ENCODE measurements around the gene SSBP3. TPM values are rescaled to one million over a fixed set of nuclear protein-coding genes. Genes with fewer than 3 reads are reported as not detected.
A peak's percentile ranks its signal among the peaks of the same experiment; 100 is the strongest.

SSBP3 gene
- total RNA-seq, 1 experiment from 2014 or later = 15.0 TPM

GRCh38 chr1:54207287-54207686 lies 198.9 kb downstream of the SSBP3 start:
- no peaks in the 10 kb centered on the region for H4K20me1 ChIP-seq (ENCODE audit: low read length)
- H3K27me3 ChIP-seq (ENCODE audit: low read length) = no peaks in the 10 kb centered on the region
- intact Hi-C loops (cut with micrococcal nuclease) = loop anchor here (10.0 kb wide), 1 partner anchor 198 kb away; the partner anchor contains the start of gene SSBP3
- no TSS peak for BruUV-seq (replicated peaks)
- H3K9me3 ChIP-seq (ENCODE audit: low read length) = no peaks in the 10 kb centered on the region
- ATAC-seq = no peak
- ChIA-PET POLR2A (ENCODE audit: unreplicated experiment) (no interaction called here), CTCF (no interaction called here)
- no peak overlapping the region for H3K27ac ChIP-seq (ENCODE audit: low read length)
- H2AFZ ChIP-seq (ENCODE audit: low read length) = no peak overlapping the region
- peaks cover 10% of the 10 kb centered on the region for H3K79me2 ChIP-seq (ENCODE audit: low read length)
- H3K4me1 ChIP-seq (ENCODE audit: insufficient read depth, low read length) = 0 out of 2 replicates have a peak, but pooled peaks cover 2% of the 10 kb centered on the region
- H3K9ac ChIP-seq (ENCODE audit: low read length) = no peak overlapping the region
- H3K36me3 ChIP-seq (ENCODE audit: low read depth, low read length) = peaks cover 48% of the 10 kb centered on the region
- no peak overlapping the region for H3K4me2 ChIP-seq (ENCODE audit: low read length)
- no peak for DNase-seq
- H3K9me2 ChIP-seq (replicated peaks; ENCODE audit: low read length) = no peaks in the 10 kb centered on the region
- H3F3A ChIP-seq (ENCODE audit: low read length, unreplicated experiment) = no peaks in the 10 kb centered on the region
- TF ChIP-seq CTCF (conservative IDR thresholded peaks at IDR 0.05; ENCODE audit: low read depth, low read length) (no peak), EZH2phosphoT487 (IDR thresholded peaks at IDR 0.05; ENCODE audit: borderline replicate concordance, low read length) (no peak), EZH2 (IDR thresholded peaks at IDR 0.05; ENCODE audit: low read length, unreplicated experiment) (no peak)
- H3K4me3 ChIP-seq (ENCODE audit: low read length) = no peak overlapping the region

DNA sequence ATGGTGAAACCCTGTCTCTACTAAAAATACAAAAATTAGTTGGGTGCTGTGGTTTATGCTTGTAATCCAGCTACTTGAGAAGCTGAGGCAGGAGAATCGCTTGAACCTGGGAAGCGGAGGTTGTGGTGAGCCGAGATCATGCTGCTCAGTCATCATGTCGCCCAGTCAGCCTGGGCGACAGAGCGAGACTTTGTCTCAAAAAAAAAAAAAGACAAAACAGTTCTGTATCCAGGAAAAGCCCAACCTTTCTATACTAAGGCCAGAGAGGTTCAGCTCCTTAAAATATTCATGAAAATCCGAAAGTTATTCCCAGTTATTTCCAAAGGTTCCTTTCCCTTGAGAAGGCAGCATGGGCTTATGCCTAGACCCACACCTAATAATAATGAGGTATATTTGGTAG lies 202.0 kb downstream of the SSBP3 start:
- Histone ChIP-seq H3K79me2 (ENCODE audit: low read length) (peaks cover 33% of the 10 kb centered on the region), H3K9me2 (replicated peaks; ENCODE audit: low read length) (no peaks in the 10 kb centered on the region), H3K27ac (ENCODE audit: low read length) (no peak overlapping the region), H3K4me3 (ENCODE audit: low read length) (no peak overlapping the region), H3K36me3 (ENCODE audit: low read depth, low read length) (peaks cover 26% of the 10 kb centered on the region), H3K4me2 (ENCODE audit: low read length) (no peak overlapping the region), H3K9me3 (ENCODE audit: low read length) (no peaks in the 10 kb centered on the region), H3K4me1 (ENCODE audit: insufficient read depth, low read length) (peaks cover 18% of the 10 kb centered on the region), H3F3A (ENCODE audit: low read length, unreplicated experiment) (no peaks in the 10 kb centered on the region), H4K20me1 (ENCODE audit: low read length) (0 out of 2 replicates have a peak, but pooled peaks cover 8% of the 10 kb centered on the region), H3K27me3 (ENCODE audit: low read length) (no peaks in the 10 kb centered on the region), H2AFZ (ENCODE audit: low read length) (no peak overlapping the region), H3K9ac (ENCODE audit: low read length) (no peak overlapping the region)
- no TSS peak for BruUV-seq (replicated peaks)
- POLR2A ChIA-PET (ENCODE audit: unreplicated experiment) = interaction anchor here (0.6 to 0.7 kb wide), 2 partner anchors 52 to 127 kb away, joined by 3 to 7 read pairs; no protein-coding TSS in a partner anchor
- no peak for DNase-seq
- intact Hi-C loops (cut with micrococcal nuclease) = loop anchor here (10.0 kb wide), 1 partner anchor 201 kb away; the partner anchor contains the start of gene SSBP3
- TF ChIP-seq EZH2phosphoT487 (IDR thresholded peaks at IDR 0.05; ENCODE audit: borderline replicate concordance, low read length) (no peak), EZH2 (IDR thresholded peaks at IDR 0.05; ENCODE audit: low read length, unreplicated experiment) (no peak), CTCF (conservative IDR thresholded peaks at IDR 0.05; ENCODE audit: low read depth, low read length) (no peak)
- CTCF ChIA-PET = no interaction called here
- ATAC-seq = no peak

DNA sequence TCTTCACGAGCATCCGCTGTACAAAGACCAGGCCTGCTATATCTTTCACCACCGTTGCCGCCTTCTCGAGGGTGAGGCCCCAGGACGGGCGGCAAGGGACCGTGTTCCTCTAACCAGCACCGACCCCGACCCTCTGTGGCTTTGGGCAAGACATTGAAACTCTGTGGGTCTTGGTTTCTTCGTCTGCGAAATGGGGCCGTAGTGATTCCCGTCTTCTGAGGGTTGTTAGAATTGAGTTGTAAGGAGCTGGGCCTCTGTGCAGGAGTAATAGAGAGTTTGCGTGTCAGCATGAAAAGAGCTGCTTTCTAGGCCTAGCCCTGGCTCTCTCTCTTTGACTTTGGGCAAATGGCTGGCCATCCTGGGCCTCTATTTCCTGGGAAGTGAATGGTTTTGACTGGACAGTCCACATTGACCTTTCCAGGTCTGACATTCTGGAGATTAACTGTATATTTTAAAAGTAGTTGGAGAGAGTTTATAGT lies 205.6 kb downstream of the SSBP3 start:
- H2AFZ ChIP-seq (ENCODE audit: low read length) = peak overlapping the region; percentile 91
- H3F3A ChIP-seq (ENCODE audit: low read length, unreplicated experiment) = no peaks in the 10 kb centered on the region
- TSS peak; percentile 69 for BruUV-seq (replicated peaks)
- peaks cover 8% of the 10 kb centered on the region; the same call in 1 of the 2 replicates for H3K36me3 ChIP-seq (ENCODE audit: low read depth, low read length)
- peak overlapping the region; percentile 3; the same call in 1 of the 2 replicates for H3K27ac ChIP-seq (ENCODE audit: low read length)
- H3K4me1 ChIP-seq (ENCODE audit: insufficient read depth, low read length) = peaks cover 24% of the 10 kb centered on the region
- H3K4me3 ChIP-seq (ENCODE audit: low read length) = peak overlapping the region; percentile 97
- POLR2A ChIA-PET (ENCODE audit: unreplicated experiment) = interaction anchor here (0.5 to 0.6 kb wide), 2 partner anchors 15 to 288 kb away, joined by 3 to 4 read pairs; no protein-coding TSS in a partner anchor
- H3K4me2 ChIP-seq (ENCODE audit: low read length) = peak overlapping the region; percentile 89
- intact Hi-C loops (cut with micrococcal nuclease) = loop anchor here (1.0 to 10.0 kb wide), 2 partner anchors 204 to 288 kb away; partner anchors contain the start of gene SSBP3
- H3K79me2 ChIP-seq (ENCODE audit: low read length) = peaks cover 33% of the 10 kb centered on the region
- DNase-seq (no peak), ATAC-seq (peak; percentile 10)
- no peaks in the 10 kb centered on the region for H3K9me2 ChIP-seq (replicated peaks; ENCODE audit: low read length)
- no peaks in the 10 kb centered on the region for H3K9me3 ChIP-seq (ENCODE audit: low read length)
- 0 out of 2 replicates have a peak, but pooled peaks cover 8% of the 10 kb centered on the region for H4K20me1 ChIP-seq (ENCODE audit: low read length)
- CTCF ChIA-PET = interaction anchor here (0.7 to 1.0 kb wide), 2 partner anchors 52 to 289 kb away, joined by 4 to 14 read pairs; no protein-coding TSS in a partner anchor
- H3K9ac ChIP-seq (ENCODE audit: low read length) = peak overlapping the region; percentile 95
- TF ChIP-seq EZH2 (IDR thresholded peaks at IDR 0.05; ENCODE audit: low read length, unreplicated experiment) (no peak), CTCF (conservative IDR thresholded peaks at IDR 0.05; ENCODE audit: low read depth, low read length) (no peak), EZH2phosphoT487 (IDR thresholded peaks at IDR 0.05; ENCODE audit: borderline replicate concordance, low read length) (no peak)
- H3K27me3 ChIP-seq (ENCODE audit: low read length) = no peaks in the 10 kb centered on the region
